CD14-positive monocyte (primary cell): ENCODE measurements around the gene IKZF3. TPM values are rescaled to one million over a fixed set of nuclear protein-coding genes. Genes with fewer than 3 reads are reported as not detected.

Experiments used
- DNase-seq, 3 donors: peaks; one replicate each; pipeline ENCODE4 v3.0.0-alpha.2; 2011 to 2022
- H2AFZ ChIP-seq: 2 replicates; pipeline ENCODE4 v1.6.0; 2012; ENCODE audit warnings: mild to moderate bottlenecking, low read depth, low read length, inconsistent platforms; ENCODE audit not compliant: insufficient read depth, poor library complexity, severe bottlenecking
- H3K27ac ChIP-seq, 2 donors: 1 replicate in 1 of 2; 2 replicates in 1 of 2; pipeline ENCODE4 v1.5.1; 2012 to 2013; ENCODE audit warnings: low read length in 2 of 2, control low read depth in 1 of 2, inconsistent platforms in 1 of 2, low read depth in 1 of 2, mild to moderate bottlenecking in 1 of 2
- H3K27me3 ChIP-seq, 2 donors: one replicate each; pipeline versions ENCODE4 v1.6.0 to v1.6.1; 2011 to 2013; ENCODE audit warnings: low read length in 2 of 2; ENCODE audit not compliant: control insufficient read depth in 2 of 2, insufficient read depth in 2 of 2
- H3K36me3 ChIP-seq, 2 donors: replicated peaks in 1 of 2; 1 replicate in 1 of 2; 2 replicates in 1 of 2; pipeline versions ENCODE4 v1.5.1 to v1.6.1; 2012 to 2013; ENCODE audit warnings: low read length in 2 of 2, control low read depth in 1 of 2, inconsistent platforms in 1 of 2, mild to moderate bottlenecking in 1 of 2; ENCODE audit not compliant: insufficient read depth in 2 of 2, control insufficient read depth in 1 of 2
- H3K4me1 ChIP-seq, 2 donors: 1 replicate in 1 of 2; 2 replicates in 1 of 2; pipeline versions ENCODE4 v1.5.1 to v1.6.1; 2012 to 2013; ENCODE audit warnings: low read length in 2 of 2, control low read depth in 1 of 2, inconsistent platforms in 1 of 2, mild to moderate bottlenecking in 1 of 2, moderate library complexity in 1 of 2; ENCODE audit not compliant: insufficient read depth in 2 of 2, control insufficient read depth in 1 of 2
- H3K4me2 ChIP-seq: replicated peaks from 2 replicates; pipeline ENCODE3; 2012; ENCODE audit warnings: low read length, moderate library complexity, mild to moderate bottlenecking; ENCODE audit not compliant: poor library complexity, severe bottlenecking; ENCODE audit errors: extremely low read depth
- H3K4me3 ChIP-seq, 3 experiments: fragments of 200-600 bp in 1 of 3; sonication (generic) in 1 of 3; replicated peaks in 1 of 3; 1 replicate in 2 of 3; 2 replicates in 1 of 3; pipeline ENCODE4 v1.5.1; 2011 to 2013; ENCODE audit warnings: low read length in 3 of 3, mild to moderate bottlenecking in 3 of 3, control low read depth in 2 of 3, low read depth in 2 of 3, inconsistent platforms in 1 of 3, moderate library complexity in 1 of 3
- H3K79me2 ChIP-seq: 2 replicates; pipeline ENCODE4 v1.6.0; 2012; ENCODE audit warnings: mild to moderate bottlenecking, control low read depth, inconsistent platforms, low read length, moderate library complexity; ENCODE audit not compliant: insufficient read depth
- H3K9ac ChIP-seq: 2 replicates; pipeline ENCODE4 v1.6.0; 2017; ENCODE audit warnings: low read length, mild to moderate bottlenecking; ENCODE audit not compliant: insufficient read depth, poor library complexity, severe bottlenecking
- H3K9me3 ChIP-seq, 2 donors: replicated peaks in 1 of 2; 1 replicate in 1 of 2; 2 replicates in 1 of 2; pipeline versions ENCODE4 v1.5.1 to v1.6.1; 2012 to 2013; ENCODE audit warnings: low read length in 2 of 2, control low read depth in 1 of 2; ENCODE audit not compliant: control insufficient read depth in 1 of 2, insufficient read depth in 1 of 2
- H4K20me1 ChIP-seq: 2 replicates; pipeline ENCODE4 v1.6.0; 2012; ENCODE audit warnings: mild to moderate bottlenecking, low read length, control low read depth, moderate library complexity; ENCODE audit not compliant: insufficient read depth
- H3K27ac Mint-ChIP-seq, 7 donors: one replicate each; pipeline ENCODE4 v1.8.0; 2020; ENCODE audit warnings: mild to moderate bottlenecking in 7 of 7, mixed read lengths in 7 of 7, moderate library complexity in 6 of 7, inconsistent platforms in 2 of 7
- H3K27me3 Mint-ChIP-seq, 3 donors: one replicate each; pipeline ENCODE4 v1.8.0; 2021 to 2022; ENCODE audit warnings: low read depth in 3 of 3, mild to moderate bottlenecking in 3 of 3, mixed read lengths in 3 of 3, moderate library complexity in 3 of 3, inconsistent platforms in 1 of 3
- H3K36me3 Mint-ChIP-seq, 2 donors: one replicate each; pipeline ENCODE4 v1.8.0; 2020; ENCODE audit warnings: mixed read lengths in 2 of 2, inconsistent platforms in 1 of 2, mild to moderate bottlenecking in 1 of 2
- H3K4me1 Mint-ChIP-seq: one replicate; pipeline ENCODE4 v1.8.0; 2020; ENCODE audit warnings: mild to moderate bottlenecking, mixed read lengths
- H3K4me3 Mint-ChIP-seq, 2 donors: one replicate each; pipeline ENCODE4 v1.8.0; 2020; ENCODE audit warnings: mild to moderate bottlenecking in 2 of 2, mixed read lengths in 2 of 2, moderate library complexity in 1 of 2
- H3K9me3 Mint-ChIP-seq, 7 donors: one replicate each; pipeline ENCODE4 v1.8.0; 2020 to 2022; ENCODE audit warnings: mixed read lengths in 7 of 7, mild to moderate bottlenecking in 6 of 7, moderate library complexity in 6 of 7, inconsistent platforms in 2 of 7
- WGBS: methylation state at CpG from one replicate; pipeline ENCODE4 v1.1.5; 2013; ENCODE audit warnings: missing lambda C conversion rate; ENCODE audit not compliant: insufficient coverage; 5-methylcytosine and 5-hydroxymethylcytosine counted together
- intact Hi-C, 2 donors: fragments of 100-400 bp; cut with micrococcal nuclease; formaldehyde crosslinking; loops; one replicate each; pipeline versions ENCODE4 v1.15.0 to v1.15.1; 2023
- polyA plus RNA-seq, 3 donors: library from polyadenylated mRNA; depleted of rRNA in 1 of 3; unstranded in 2 of 3; stranded (reverse) in 1 of 3; fragments of 300-500 nt in 2 of 3; fragments of >200 nt in 1 of 3; fragmentation: Illumina TruSeq in 2 of 3; gene quantifications; 1 replicate in 2 of 3; 2 replicates in 1 of 3; pipeline ENCODE4 v1.2.3, GENCODE V29; 2012 to 2021
- TF ChIP-seq, protein P1 (sequence below): fragments of 200-600 bp; IDR thresholded peaks from one replicate; pipeline ENCODE4 v1.8.0; 2022; ENCODE audit warnings: antibody characterized with exemption, mild to moderate bottlenecking

The IKZF3 gene
- polyA plus RNA-seq, 3 donors, result 0.05 to 0.15 (median 0.05) TPM

DNA sequence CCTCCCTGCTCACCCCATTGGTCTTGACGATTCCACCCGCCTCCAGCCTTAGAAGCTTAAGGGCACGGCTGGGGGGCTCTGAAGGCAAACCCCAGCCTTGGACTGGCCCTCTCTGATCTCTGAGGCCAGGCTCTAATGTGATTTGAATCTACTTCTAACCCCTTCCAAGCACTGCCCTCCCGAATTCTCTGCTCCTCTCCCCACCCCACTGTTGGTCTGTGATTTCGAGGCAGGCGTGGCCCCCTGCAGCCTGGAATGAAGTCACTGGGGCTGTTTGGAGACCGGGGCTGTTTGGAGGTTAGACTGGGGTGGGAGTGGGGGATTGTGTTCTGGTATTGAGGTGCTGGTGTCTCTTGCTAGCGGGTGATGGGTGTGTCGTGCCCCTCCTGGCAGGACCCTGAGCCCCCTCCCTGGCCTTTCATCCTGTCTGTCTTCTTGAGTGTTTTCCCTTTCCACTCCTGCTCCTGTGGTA, 124.2 kb downstream of the IKZF3 start:
- Histone ChIP-seq H3K27ac (no peak overlapping the region), H3K9me3 (peaks cover 0 to 9% of the 10 kb centered on the region in 2 donors), H3K4me1 (peaks cover 11 to 19% of the 10 kb centered on the region in 2 donors), H3K4me3 (no peak overlapping the region), H3K27me3 (peaks cover 39 to 67% of the 10 kb centered on the region in 2 donors), H3K79me2 (no peaks in the 10 kb centered on the region), H3K4me2 (no peak overlapping the region), H2AFZ (no peak overlapping the region), H4K20me1 (no peaks in the 10 kb centered on the region), H3K36me3 (no peaks in the 10 kb centered on the region), H3K9ac (no peak overlapping the region)
- TF ChIP-seq, protein P1, sequence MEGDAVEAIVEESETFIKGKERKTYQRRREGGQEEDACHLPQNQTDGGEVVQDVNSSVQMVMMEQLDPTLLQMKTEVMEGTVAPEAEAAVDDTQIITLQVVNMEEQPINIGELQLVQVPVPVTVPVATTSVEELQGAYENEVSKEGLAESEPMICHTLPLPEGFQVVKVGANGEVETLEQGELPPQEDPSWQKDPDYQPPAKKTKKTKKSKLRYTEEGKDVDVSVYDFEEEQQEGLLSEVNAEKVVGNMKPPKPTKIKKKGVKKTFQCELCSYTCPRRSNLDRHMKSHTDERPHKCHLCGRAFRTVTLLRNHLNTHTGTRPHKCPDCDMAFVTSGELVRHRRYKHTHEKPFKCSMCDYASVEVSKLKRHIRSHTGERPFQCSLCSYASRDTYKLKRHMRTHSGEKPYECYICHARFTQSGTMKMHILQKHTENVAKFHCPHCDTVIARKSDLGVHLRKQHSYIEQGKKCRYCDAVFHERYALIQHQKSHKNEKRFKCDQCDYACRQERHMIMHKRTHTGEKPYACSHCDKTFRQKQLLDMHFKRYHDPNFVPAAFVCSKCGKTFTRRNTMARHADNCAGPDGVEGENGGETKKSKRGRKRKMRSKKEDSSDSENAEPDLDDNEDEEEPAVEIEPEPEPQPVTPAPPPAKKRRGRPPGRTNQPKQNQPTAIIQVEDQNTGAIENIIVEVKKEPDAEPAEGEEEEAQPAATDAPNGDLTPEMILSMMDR, result no peak
- DNase-seq, result no peak
- H3K4me3 Mint-ChIP-seq, result peak overlapping the region in 1 of 2 donors; percentile 82
- peaks cover 16% of the 10 kb centered on the region for H3K4me1 Mint-ChIP-seq
- H3K9me3 Mint-ChIP-seq, result peaks cover 0 to 18% (median 7%) of the 10 kb centered on the region in 7 donors
- WGBS, result 37% methylated on average over 3 of the region's 9 CpGs
- peaks cover 70 to 92% (median 86%) of the 10 kb centered on the region in 3 donors for H3K27me3 Mint-ChIP-seq
- H3K36me3 Mint-ChIP-seq, result peaks cover 0 to 5% of the 10 kb centered on the region in 2 donors
- peak overlapping the region in 1 of 7 donors; percentile 35 for H3K27ac Mint-ChIP-seq
- intact Hi-C loops, result no loop called here

- peaks cover 11 to 19% of the 10 kb centered on the region in 2 donors for H3K4me1 ChIP-seq
- no peak overlapping the region for H3K4me3 ChIP-seq
- Mint-ChIP-seq H3K27me3 (peaks cover 70 to 91% (median 86%) of the 10 kb centered on the region in 3 donors), H3K36me3 (peaks cover 0 to 5% of the 10 kb centered on the region in 2 donors), H3K4me1 (peaks cover 16% of the 10 kb centered on the region), H3K4me3 (peak overlapping the region in 1 of 2 donors; percentile 82), H3K9me3 (peaks cover 0 to 18% (median 7%) of the 10 kb centered on the region in 7 donors), H3K27ac (peak overlapping the region in 1 of 7 donors; percentile 35)
- 10% methylated on average over 9 of the region's 32 CpGs for WGBS
- peaks cover 0 to 9% of the 10 kb centered on the region in 2 donors for H3K9me3 ChIP-seq
- no peaks in the 10 kb centered on the region for H3K36me3 ChIP-seq
- TF ChIP-seq, protein P1, result no peak
- no peaks in the 10 kb centered on the region for H4K20me1 ChIP-seq
- no peak for DNase-seq
- H3K79me2 ChIP-seq, result no peaks in the 10 kb centered on the region
- H3K27me3 ChIP-seq, result peaks cover 39 to 67% of the 10 kb centered on the region in 2 donors
- H3K4me2 ChIP-seq, result peak overlapping the region; percentile 36
- intact Hi-C loops, result no loop called here
- H3K9ac ChIP-seq, result no peak overlapping the region
- H2AFZ ChIP-seq, result no peak overlapping the region
- H3K27ac ChIP-seq, result no peak overlapping the region
These were observed 124.9 kb downstream of the IKZF3 start for GRCh38 chr17:39738983-39739884.
